Bronchial epithelial cell (primary cell): ENCODE measurements around the gene FUZ. TPM values are rescaled to one million over a fixed set of nuclear protein-coding genes. Genes with fewer than 3 reads are reported as not detected.

Experiments used
- DNase-seq: peaks from one replicate; pipeline ENCODE4 v3.0.0-alpha.2; 2010; ENCODE audit warnings: low read depth
- FAIRE-seq: peaks from 2 replicates; lab custom pipeline; 2011; peaks lifted over from hg19 to GRCh38; lab: Jason Lieb, UNC
- H3K27me3 ChIP-seq: 2 replicates; pipeline ENCODE4 v1.5.1; 2011; ENCODE audit warnings: low read length; ENCODE audit not compliant: control insufficient read depth, insufficient read depth
- H3K36me3 ChIP-seq: 2 replicates; pipeline ENCODE4 v1.5.1; 2011; ENCODE audit warnings: low read length; ENCODE audit not compliant: control insufficient read depth, insufficient read depth
- H3K4me3 ChIP-seq: 2 replicates; pipeline ENCODE4 v1.5.1; 2011; ENCODE audit warnings: mild to moderate bottlenecking, low read depth, low read length, control low read depth
- total RNA-seq: library from RNA; depleted of rRNA; stranded (reverse); fragments of >200 nt; gene quantifications from 2 replicates; pipeline ENCODE4 v1.2.1, GENCODE V29; 2014
- TF ChIP-seq, protein P1 (sequence below): IDR thresholded peaks from 2 replicates; pipeline ENCODE4 v1.5.1; 2011; ENCODE audit warnings: mild to moderate bottlenecking, moderate library complexity, low read length, control low read depth, inconsistent platforms; ENCODE audit not compliant: insufficient read depth, severe bottlenecking

The FUZ gene
- total RNA-seq, 1 donor from 2014 or later = 12.1 TPM

DNA sequence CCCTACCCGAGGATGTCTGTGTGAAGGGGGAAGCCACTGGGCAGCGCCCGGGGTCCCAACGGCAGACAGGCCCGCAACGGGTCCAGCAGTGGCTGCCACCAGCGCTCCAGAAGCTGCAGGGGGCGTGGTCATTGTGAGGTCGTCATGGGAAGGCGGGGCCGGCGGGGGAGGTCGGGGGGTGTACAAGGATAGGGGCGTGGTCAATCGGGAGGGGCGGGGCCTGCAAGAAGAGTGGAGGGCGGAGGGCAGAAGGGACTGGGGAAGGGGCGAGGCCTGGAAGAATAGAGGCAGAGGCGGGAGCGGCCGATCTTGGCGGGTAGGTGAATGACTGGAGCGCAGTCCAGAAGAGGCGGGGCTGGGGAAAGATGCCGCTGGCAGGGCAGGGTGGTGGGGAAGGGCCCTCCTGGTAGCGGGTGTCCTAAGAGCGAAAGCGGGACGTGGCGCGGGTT lies 4.4 kb downstream of the FUZ start:
- H3K36me3 ChIP-seq = peaks cover 5% of the 10 kb centered on the region
- TF ChIP-seq, protein P1, sequence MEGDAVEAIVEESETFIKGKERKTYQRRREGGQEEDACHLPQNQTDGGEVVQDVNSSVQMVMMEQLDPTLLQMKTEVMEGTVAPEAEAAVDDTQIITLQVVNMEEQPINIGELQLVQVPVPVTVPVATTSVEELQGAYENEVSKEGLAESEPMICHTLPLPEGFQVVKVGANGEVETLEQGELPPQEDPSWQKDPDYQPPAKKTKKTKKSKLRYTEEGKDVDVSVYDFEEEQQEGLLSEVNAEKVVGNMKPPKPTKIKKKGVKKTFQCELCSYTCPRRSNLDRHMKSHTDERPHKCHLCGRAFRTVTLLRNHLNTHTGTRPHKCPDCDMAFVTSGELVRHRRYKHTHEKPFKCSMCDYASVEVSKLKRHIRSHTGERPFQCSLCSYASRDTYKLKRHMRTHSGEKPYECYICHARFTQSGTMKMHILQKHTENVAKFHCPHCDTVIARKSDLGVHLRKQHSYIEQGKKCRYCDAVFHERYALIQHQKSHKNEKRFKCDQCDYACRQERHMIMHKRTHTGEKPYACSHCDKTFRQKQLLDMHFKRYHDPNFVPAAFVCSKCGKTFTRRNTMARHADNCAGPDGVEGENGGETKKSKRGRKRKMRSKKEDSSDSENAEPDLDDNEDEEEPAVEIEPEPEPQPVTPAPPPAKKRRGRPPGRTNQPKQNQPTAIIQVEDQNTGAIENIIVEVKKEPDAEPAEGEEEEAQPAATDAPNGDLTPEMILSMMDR = no peak
- H3K27me3 ChIP-seq = no peaks in the 10 kb centered on the region
- no peak for FAIRE-seq
- H3K4me3 ChIP-seq = peak overlapping the region; percentile 56
- DNase-seq = peak; percentile 52

DNA sequence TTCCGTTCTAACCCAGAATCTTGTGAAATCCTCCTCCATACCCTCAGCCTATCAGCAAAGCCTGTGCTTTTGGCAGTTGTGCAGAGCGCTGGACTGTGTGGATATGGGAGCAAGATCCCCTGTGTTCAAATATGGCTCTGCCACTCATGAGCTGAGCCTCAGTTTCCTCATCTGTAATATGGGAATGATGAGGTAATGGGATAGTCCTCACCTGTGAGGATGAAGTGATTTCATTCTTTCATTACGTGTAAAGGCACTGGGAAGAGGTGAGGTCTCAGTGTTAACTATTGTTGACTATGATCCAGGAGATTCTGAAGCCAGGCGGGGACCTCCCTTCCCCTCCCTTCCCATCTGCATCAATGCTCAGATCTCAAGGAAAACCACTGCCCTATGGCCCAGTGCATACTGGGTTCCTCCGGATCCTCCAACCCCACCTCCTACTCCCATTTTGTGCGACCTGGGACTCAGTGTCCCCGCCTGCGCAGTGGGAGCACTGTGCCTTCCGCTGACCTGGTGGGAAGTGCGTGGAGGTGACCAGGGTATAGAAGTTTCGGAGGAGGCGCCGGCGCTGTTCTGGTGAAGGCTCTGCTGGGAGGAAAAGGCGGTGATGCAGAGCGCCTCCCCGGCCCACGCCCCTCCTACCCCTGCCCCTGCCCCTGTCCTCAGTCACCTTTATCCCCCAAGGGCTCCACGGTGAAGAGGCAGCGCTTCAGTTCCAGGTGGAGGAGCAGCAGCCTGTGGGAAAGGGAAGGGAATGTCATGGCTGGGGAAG lies 5.0 kb downstream of the FUZ start:
- Histone ChIP-seq H3K4me3 (no peak overlapping the region), H3K27me3 (no peaks in the 10 kb centered on the region), H3K36me3 (peaks cover 9% of the 10 kb centered on the region)
- TF ChIP-seq, protein P1 = no peak
- DNase-seq (no peak), FAIRE-seq (peak; percentile 66)

DNA sequence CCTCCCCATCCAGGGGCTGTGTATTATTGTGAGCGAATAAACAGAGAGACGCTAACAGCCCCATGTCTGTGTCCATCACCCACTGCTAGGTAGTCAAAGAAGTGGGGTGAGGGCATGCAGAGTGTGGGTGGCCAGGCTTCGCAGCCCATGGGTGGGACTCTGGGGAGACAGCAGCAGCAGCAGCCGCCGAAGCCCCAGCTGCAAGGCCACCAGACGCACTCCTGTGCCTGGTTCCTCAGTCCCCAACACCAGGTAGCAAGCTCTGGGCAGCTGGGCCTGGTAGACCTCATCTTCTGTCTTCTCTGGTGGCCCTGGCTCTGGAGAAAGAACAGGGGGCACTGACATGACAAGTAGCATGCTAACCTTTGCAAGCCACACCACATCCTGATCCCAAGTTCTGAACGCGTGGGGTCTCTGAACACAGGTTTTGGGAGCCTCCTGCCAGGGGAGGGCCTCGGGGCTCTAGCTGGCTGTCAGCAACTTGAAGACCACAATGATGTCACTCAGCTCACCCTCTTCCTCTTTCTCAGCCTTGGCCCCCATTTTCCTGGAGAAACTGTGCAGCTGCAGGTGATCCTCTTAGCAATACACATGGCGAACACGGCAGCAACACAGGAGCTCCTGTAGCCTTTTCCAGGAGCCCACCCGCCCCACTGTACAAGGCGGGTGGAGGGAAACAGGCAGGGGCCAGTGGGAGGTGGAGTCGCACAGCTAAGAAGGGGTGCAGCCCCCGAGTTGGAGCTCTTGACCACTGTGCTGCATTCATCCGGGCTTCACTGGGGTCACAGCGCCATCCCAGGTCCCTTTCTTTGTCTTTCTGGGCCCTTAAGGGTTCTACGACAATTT lies 5.8 kb downstream of the FUZ start:
- Histone ChIP-seq H3K36me3 (peaks cover 12% of the 10 kb centered on the region), H3K4me3 (no peak overlapping the region), H3K27me3 (no peaks in the 10 kb centered on the region)
- TF ChIP-seq, protein P1 = no peak
- FAIRE-seq = no peak
- DNase-seq = no peak

DNA sequence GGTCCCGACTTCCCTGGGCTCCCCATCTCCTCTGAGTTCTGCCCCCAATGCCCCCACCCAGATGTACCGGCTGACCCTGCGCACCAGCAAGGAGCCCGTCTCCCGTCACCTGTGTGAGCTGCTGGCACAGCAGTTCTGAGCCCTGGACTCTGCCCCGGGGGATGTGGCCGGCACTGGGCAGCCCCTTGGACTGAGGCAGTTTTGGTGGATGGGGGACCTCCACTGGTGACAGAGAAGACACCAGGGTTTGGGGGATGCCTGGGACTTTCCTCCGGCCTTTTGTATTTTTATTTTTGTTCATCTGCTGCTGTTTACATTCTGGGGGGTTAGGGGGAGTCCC lies 6.5 kb downstream of the FUZ start:
- H3K4me3 ChIP-seq = no peak overlapping the region
- TF ChIP-seq, protein P1 = no peak
- no peak for DNase-seq
- no peaks in the 10 kb centered on the region for H3K27me3 ChIP-seq
- no peak for FAIRE-seq
- peaks cover 12% of the 10 kb centered on the region for H3K36me3 ChIP-seq

DNA sequence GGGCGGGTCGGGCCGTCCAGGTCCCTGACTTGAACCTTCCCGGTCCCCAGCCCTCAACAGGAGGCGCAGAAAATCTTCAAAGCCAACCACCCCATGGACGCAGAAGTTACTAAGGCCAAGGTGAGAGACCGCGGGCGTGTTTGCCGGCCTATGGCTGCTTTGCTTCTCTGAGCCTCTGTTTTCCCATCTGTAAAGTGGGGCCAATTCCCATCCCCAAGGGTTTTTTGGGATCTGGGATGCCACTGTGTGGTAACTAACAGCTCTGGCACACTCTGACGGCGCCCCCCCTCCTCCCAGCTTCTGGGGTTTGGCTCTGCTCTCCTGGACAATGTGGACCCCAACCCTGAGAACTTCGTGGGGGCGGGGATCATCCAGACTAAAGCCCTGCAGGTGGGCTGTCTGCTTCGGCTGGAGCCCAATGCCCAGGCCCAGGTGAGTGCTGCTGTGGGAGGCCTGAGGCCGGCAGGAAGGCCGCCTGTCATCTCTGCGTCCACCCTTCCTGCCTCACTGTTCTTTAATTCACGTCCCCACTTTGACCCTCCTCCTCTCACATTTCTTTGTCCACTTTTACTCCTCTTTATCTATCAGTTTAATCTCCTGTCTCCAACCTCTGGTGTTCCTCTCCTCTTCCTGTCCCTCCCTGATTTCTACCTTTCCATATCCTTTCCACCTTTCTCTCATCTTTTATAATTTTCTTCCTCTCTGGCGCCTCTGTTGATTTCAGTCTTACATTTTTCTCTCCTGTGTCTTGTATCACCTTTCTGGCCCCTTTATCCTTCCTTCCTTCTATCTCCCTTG lies 7.1 kb downstream of the FUZ start:
- no peak for FAIRE-seq
- peaks cover 15% of the 10 kb centered on the region for H3K36me3 ChIP-seq
- no peaks in the 10 kb centered on the region for H3K27me3 ChIP-seq
- H3K4me3 ChIP-seq = no peak overlapping the region
- TF ChIP-seq, protein P1 = no peak
- no peak for DNase-seq
